Ureter (tissue), 1 donor: ENCODE data around the gene DGUOK. TPM values are rescaled to one million over a fixed set of nuclear protein-coding genes. Genes with fewer than 3 reads are reported as not detected.
"Not testable (repeated sequence)": the region's sequence is repeated elsewhere in the genome, so short reads cannot be mapped to it uniquely, and the experiment has no call there.

Source experiments
- DNase-seq: peaks from one replicate; pipeline ENCODE4 v3.0.0-alpha.2; 2020; ENCODE audit warnings: low spot score
- total RNA-seq: library from RNA; stranded (reverse); gene quantifications from one replicate; pipeline ENCODE4 v1.2.4, GENCODE V29; 2023
- donor health status: DM: yes; HTN: yes; CAD: no.

DGUOK gene
- total RNA-seq = 63.3 TPM

GRCh38 chr2:73926493-73927327, at the start of gene DGUOK:
TSS of gene DGUOK (plus strand) at chr2:73926880. CDS start at chr2:73926911, 31 bp downstream.
- peak; percentile 98 for DNase-seq

GRCh38 chr2:73877071-73877802, 49.4 kb upstream of the DGUOK start:
- no peak for DNase-seq

GRCh38 chr2:73877984-73878383, 48.7 kb upstream of the DGUOK start:
- DNase-seq = not testable (repeated sequence)

GRCh38 chr2:73885406-73885805, 41.3 kb upstream of the DGUOK start:
- DNase-seq = no peak

- DNase-seq = no peak
These were observed 40.3 kb upstream of the DGUOK start for GRCh38 chr2:73886357-73886756.

- not testable (repeated sequence) for DNase-seq
These were observed 38.9 kb upstream of the DGUOK start for GRCh38 chr2:73887596-73888353.

- no peak for DNase-seq
These were observed 38.3 kb upstream of the DGUOK start for GRCh38 chr2:73888388-73888787.

- DNase-seq = no peak
These were observed 37.5 kb upstream of the DGUOK start for GRCh38 chr2:73889206-73889605.

- DNase-seq = no peak
These were observed 36.2 kb upstream of the DGUOK start for GRCh38 chr2:73890301-73891092.

GRCh38 chr2:73891276-73891901, 35.3 kb upstream of the DGUOK start:
- no peak for DNase-seq

- peak; percentile 64 for DNase-seq
These were observed 33.9 kb upstream of the DGUOK start, which contains the start of gene ACTG2 for GRCh38 chr2:73892631-73893329. TSS of gene ACTG2 (plus strand) at chr2:73893008. CDS start at chr2:73901312, 8,304 bp downstream.

GRCh38 chr2:73893764-73894474, 32.8 kb upstream of the DGUOK start:
- no peak for DNase-seq

GRCh38 chr2:73894475-73894850, 32.2 kb upstream of the DGUOK start:
- no peak for DNase-seq

GRCh38 chr2:73894877-73895276, 31.8 kb upstream of the DGUOK start:
- no peak for DNase-seq

GRCh38 chr2:73895473-73895872, 31.2 kb upstream of the DGUOK start:
- DNase-seq = no peak

- DNase-seq = no peak
These were observed 30.1 kb upstream of the DGUOK start for GRCh38 chr2:73896362-73897239.

GRCh38 chr2:73897240-73897583, 29.5 kb upstream of the DGUOK start:
- DNase-seq = no peak

- DNase-seq = no peak
These were observed 28.7 kb upstream of the DGUOK start for GRCh38 chr2:73897934-73898333.
